Endothelial cell of umbilical vein (primary cell): Measurements from ENCODE around the gene CCDC120. TPM values are rescaled to one million over a fixed set of nuclear protein-coding genes. Genes with fewer than 3 reads are reported as not detected.
A peak's percentile ranks its signal among the peaks of the same experiment; 100 is the strongest.

ENCODE experiments used
- BruUV-seq: library from RNA; stranded (reverse); fragments of 400-500 nt; replicated peaks from 2 replicates; lab custom pipeline; 2021; lab: Mats Ljungman, UMichigan
- CTCF ChIA-PET: fragments of 300-600, 350-600 bp; sonication (Branson Sonifier 250); formaldehyde crosslinking; loops from one replicate; lab custom pipeline; 2021; ENCODE audit warnings: antibody characterized with exemption, inconsistent platforms; lab: Charles Lee
- POLR2A ChIA-PET: fragments of 300-600, 350-600 bp; sonication (Branson Sonifier 250); formaldehyde crosslinking; loops from one replicate; lab custom pipeline; 2021; ENCODE audit warnings: antibody characterized with exemption, inconsistent platforms; lab: Charles Lee
- DNase-seq: peaks from one replicate; pipeline ENCODE4 v3.0.0-alpha.2; 2011; ENCODE audit warnings: low read depth, low spot score
- FAIRE-seq: peaks from 2 replicates; lab custom pipeline; 2011; peaks lifted over from hg19 to GRCh38; lab: Jason Lieb, UNC
- H2AFZ ChIP-seq: 2 replicates; pipeline ENCODE4 v1.6.0; 2012; ENCODE audit warnings: low read depth, low read length, control low read depth, inconsistent platforms
- H3K27ac ChIP-seq: 2 replicates; pipeline ENCODE4 v1.5.1; 2011; ENCODE audit warnings: low read depth, mild to moderate bottlenecking, control low read depth, low read length, moderate library complexity; ENCODE audit not compliant: insufficient read depth
- H3K27me3 ChIP-seq, 2 experiments: 2 replicates each; pipeline versions ENCODE4 v1.6.0 to v1.6.1; 2011; ENCODE audit warnings: low read length in 2 of 2, mixed read lengths in 1 of 2; ENCODE audit not compliant: control insufficient read depth in 2 of 2, insufficient read depth in 2 of 2
- H3K36me3 ChIP-seq, 2 experiments: 2 replicates in 1 of 2; 3 replicates in 1 of 2; pipeline ENCODE4 v1.5.1; 2011; ENCODE audit warnings: low read length in 2 of 2, mild to moderate bottlenecking in 1 of 2, moderate library complexity in 1 of 2; ENCODE audit not compliant: control insufficient read depth in 2 of 2, insufficient read depth in 2 of 2; ENCODE audit errors: extremely low read depth in 1 of 2
- H3K4me1 ChIP-seq: 3 replicates; pipeline ENCODE4 v1.5.1; 2011; ENCODE audit warnings: mild to moderate bottlenecking, low read length; ENCODE audit not compliant: control insufficient read depth, insufficient read depth; ENCODE audit errors: extremely low read depth
- H3K4me2 ChIP-seq: 2 replicates; pipeline ENCODE4 v1.6.1; 2011; ENCODE audit warnings: low read length, control low read depth, mixed read lengths; ENCODE audit not compliant: insufficient read depth
- H3K4me3 ChIP-seq, 3 experiments: fragments of 200-600 bp in 1 of 3; sonication (generic), shearing (Covaris generic) in 1 of 3; replicated peaks in 1 of 3; 2 replicates each; pipeline ENCODE4 v1.5.1; 2011 to 2016; ENCODE audit warnings: control low read depth in 3 of 3, low read length in 3 of 3, mild to moderate bottlenecking in 2 of 3, inconsistent platforms in 1 of 3, low read depth in 1 of 3, moderate library complexity in 1 of 3; ENCODE audit not compliant: insufficient read depth in 1 of 3
- H3K79me2 ChIP-seq: 2 replicates; pipeline ENCODE4 v1.6.0; 2012; ENCODE audit warnings: low read length, inconsistent platforms; ENCODE audit not compliant: control insufficient read depth, insufficient read depth
- H3K9ac ChIP-seq: replicated peaks from 2 replicates; pipeline ENCODE3; 2011; ENCODE audit warnings: low read length, control low read depth; ENCODE audit not compliant: insufficient read depth; ENCODE audit errors: extremely low read depth
- H3K9me1 ChIP-seq: replicated peaks from 3 replicates; pipeline ENCODE4 v1.6.0; 2011; ENCODE audit warnings: mild to moderate bottlenecking, low read length; ENCODE audit not compliant: control insufficient read depth, insufficient read depth; ENCODE audit errors: extremely low read depth
- H3K9me3 ChIP-seq: replicated peaks from 2 replicates; pipeline ENCODE4 v1.5.1; 2012; ENCODE audit warnings: low read length, inconsistent platforms; ENCODE audit not compliant: control insufficient read depth, insufficient read depth
- H4K20me1 ChIP-seq: replicated peaks from 2 replicates; pipeline ENCODE3; 2011; ENCODE audit warnings: mild to moderate bottlenecking, low read length; ENCODE audit not compliant: control insufficient read depth, insufficient read depth; ENCODE audit errors: extremely low read depth
- CTCF ChIP-seq, 2 donors: IDR thresholded peaks; 1 replicate in 1 of 2; 2 replicates in 1 of 2; pipeline ENCODE4 v1.5.1; 2011; ENCODE audit warnings: low read length in 2 of 2, mild to moderate bottlenecking in 2 of 2, moderate library complexity in 2 of 2, control low read depth in 1 of 2, inconsistent platforms in 1 of 2, low read depth in 1 of 2; ENCODE audit not compliant: insufficient read depth in 1 of 2; ENCODE audit errors: extremely low read depth in 1 of 2
- JUN ChIP-seq: IDR thresholded peaks from 2 replicates; pipeline ENCODE4 v1.6.1; 2011; ENCODE audit warnings: borderline replicate concordance, low read depth; ENCODE audit not compliant: insufficient read length, insufficient read depth
- dilution Hi-C: fragments of 300-500 bp; cut with MboI; formaldehyde crosslinking; loops from one replicate; pipeline ENCODE4 v1.15.0; 2019; ENCODE audit warnings: low sequenced_read_pairs; ENCODE audit not compliant: extremely low pct_ligation_motif_present
- intact Hi-C: fragments of 100-400 bp; cut with micrococcal nuclease; formaldehyde crosslinking; loops from one replicate; pipeline ENCODE4 v1.10.0; 2022
- polyA plus RNA-seq, 4 experiments: library from polyadenylated mRNA; depleted of rRNA in 3 of 4; stranded (reverse) in 3 of 4; unstranded in 1 of 4; fragments of >200 nt; gene quantifications; 2 replicates each; pipeline versions ENCODE4 v1.2.1 to v1.2.3, GENCODE V29; 2011 to 2012; ENCODE audit warnings: missing spikeins in 1 of 4
- total RNA-seq: library from RNA; stranded (reverse); gene quantifications from 2 replicates; pipeline ENCODE4 v1.2.3, GENCODE V29; 2021

CCDC120 gene
- total and polyA plus RNA-seq, 2 donors (not counting 3 experiments of a cell fraction or from before 2014, with no cell fraction given) = 2.8 to 5.7 TPM

- FAIRE-seq (peak; percentile 100), DNase-seq (peak; percentile 85)
- no peaks in the 10 kb centered on the region for H3K9me1 ChIP-seq
- H3K4me3 ChIP-seq = peak overlapping the region in 2 of 3 experiments; percentile 19 to 23
- no TSS peak for BruUV-seq
- POLR2A ChIA-PET = no interaction called here
- CTCF ChIA-PET = interaction anchor here (1.1 kb wide), 1 partner anchor 38 kb away, joined by 3 read pairs; the partner anchor contains the start of gene GRIPAP1
- dilution Hi-C loops (no loop called here), intact Hi-C loops (loop anchor here (5.0 kb wide), 1 partner anchor 123 kb away; the partner anchor contains the start of gene MAGIX)
- TF ChIP-seq JUN (no peak), CTCF (IDR thresholded peaks at IDR 0.05; ENCODE audit: extremely low read depth in 1 of 2, insufficient read depth in 1 of 2, low read depth in 1 of 2, low read length in 2 of 2) (peak in 1 of 2 donors; percentile 18)
- H3K27ac ChIP-seq = peak overlapping the region; percentile 42
- no peaks in the 10 kb centered on the region for H3K27me3 ChIP-seq
- peak overlapping the region; percentile 37 for H3K4me2 ChIP-seq
- H3K79me2 ChIP-seq = peaks cover 29% of the 10 kb centered on the region
- no peaks in the 10 kb centered on the region for H3K9me3 ChIP-seq
- peak overlapping the region; percentile 41 for H3K9ac ChIP-seq
- no peaks in the 10 kb centered on the region for H4K20me1 ChIP-seq
- H3K4me1 ChIP-seq = peaks cover 33% of the 10 kb centered on the region
- H3K36me3 ChIP-seq = peaks cover 5 to 8% of the 10 kb centered on the region in 2 experiments
- H2AFZ ChIP-seq = no peak overlapping the region
These were observed 19.0 kb upstream of the CCDC120 start for GRCh38 chrX:49039598-49040375.
